HG03342 (cell line): ENCODE measurements around the gene PLA2G3.

Experiments used
- ATAC-seq: cut with Tn5 transposase; IDR thresholded peaks from one replicate; pipeline ENCODE4 v1.9.1; 2021; ENCODE audit warnings: mild to moderate bottlenecking, moderate library complexity; ENCODE audit not compliant: unreplicated experiment

PLA2G3 gene

DNA sequence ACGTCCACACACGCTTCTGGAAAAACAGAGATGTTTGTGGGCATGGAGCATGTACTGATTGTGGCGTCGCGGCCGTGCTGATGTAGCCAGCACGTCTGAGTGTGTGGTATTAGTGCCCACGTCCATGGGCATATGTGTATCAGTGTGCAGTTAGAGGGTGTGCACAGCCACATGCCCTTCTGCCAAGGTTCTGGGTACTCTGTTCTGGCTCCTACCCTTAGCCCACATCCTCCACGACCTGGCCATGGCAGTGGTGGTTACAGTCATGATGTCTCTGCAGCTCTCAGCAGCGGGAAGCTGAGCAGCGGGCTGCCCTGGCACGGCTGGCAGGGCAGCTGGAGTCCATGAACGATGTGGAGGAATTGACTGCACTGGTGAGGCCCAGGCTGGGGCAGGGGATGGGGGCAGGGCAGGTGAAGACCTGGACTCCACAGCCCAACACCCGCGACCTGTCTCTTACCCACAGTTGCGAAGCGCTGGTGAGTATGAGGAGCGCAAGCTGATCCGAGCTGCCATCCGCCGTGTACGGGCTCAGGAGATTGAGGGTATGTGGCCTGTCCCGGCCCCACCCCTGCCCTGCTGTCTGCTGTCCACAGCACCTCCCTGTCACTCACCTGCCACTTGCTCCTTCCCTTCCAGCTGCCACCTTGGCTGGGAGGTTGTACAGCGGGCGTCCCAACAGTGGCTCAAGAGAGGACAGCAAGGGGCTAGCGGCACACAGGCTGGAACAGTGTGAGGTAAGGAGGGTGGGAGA lies 51.9 kb downstream of the PLA2G3 start:
- ATAC-seq = no peak

DNA sequence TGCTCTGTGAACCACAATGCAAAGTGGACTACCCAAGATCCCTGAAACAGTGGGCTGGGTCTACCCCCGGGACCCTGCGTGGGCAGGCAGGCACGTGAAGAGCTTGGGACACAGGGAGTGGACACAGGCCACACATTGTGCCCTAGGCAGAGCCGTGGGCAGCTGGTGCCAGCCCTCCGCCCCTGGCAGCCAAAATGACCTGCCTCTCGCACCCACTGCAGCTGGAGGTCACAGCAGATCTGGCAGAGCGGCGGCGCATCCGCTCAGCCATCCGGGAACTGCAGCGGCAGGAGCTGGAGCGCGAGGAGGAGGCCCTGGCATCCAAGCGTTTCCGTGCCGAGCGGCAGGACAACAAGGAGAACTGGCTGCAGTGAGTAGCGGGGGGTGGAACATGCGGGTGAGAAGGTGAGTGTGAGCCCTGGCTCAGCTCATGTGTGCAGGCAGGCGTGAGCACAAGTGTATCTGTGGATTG lies 52.5 kb downstream of the PLA2G3 start:
- ATAC-seq = no peak

DNA sequence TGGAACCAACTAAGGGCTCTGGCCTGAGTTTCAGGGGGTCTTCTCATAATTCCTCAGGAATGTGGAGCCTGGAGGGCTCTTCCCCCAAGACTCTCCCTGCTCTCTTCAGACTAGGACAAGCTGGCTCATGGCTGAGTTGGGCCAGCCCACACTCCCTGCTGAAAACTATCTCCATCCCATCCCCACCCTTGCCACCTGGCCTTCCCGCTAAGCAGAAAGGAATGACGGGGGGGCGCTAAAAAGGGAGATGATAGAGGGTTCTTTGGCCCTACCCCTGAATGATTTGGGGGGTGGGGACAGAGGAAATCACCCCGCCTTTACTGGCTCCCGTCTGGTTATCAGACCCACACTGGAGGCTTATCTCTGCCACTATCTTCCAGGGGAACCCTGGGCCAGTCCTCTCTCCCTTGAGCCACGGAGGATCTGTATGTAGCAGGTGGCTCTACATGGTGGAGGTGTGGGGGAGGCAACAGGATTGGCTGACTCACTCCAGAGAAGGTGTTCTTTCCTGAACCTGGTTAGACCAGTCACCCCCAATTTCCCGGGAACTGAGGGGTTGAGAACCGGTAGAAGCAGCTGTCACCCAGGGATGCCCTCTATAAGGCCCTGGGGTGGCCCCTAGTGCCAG lies 53.5 kb downstream of the PLA2G3 start:
- no peak for ATAC-seq

DNA sequence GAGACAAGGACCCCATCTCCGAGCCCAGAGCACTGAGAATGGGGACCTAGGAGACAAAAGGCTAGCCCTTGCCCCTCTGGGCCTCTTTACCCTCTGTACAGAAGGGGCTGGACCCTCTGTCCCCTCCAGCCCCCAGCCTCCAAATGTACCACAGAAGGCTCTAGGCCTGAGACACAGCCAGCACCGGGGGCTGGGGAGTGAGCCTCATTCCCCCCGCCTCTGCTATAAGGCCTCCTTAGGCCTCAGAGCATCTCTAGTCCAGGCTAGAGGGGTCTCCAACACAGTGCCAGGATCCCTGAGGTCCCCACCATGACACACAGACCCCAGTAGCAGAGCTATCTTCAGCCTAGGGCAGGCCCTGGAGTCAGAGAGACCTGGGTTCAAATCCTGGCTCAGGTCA lies 54.4 kb downstream of the PLA2G3 start:
- ATAC-seq = no peak

DNA sequence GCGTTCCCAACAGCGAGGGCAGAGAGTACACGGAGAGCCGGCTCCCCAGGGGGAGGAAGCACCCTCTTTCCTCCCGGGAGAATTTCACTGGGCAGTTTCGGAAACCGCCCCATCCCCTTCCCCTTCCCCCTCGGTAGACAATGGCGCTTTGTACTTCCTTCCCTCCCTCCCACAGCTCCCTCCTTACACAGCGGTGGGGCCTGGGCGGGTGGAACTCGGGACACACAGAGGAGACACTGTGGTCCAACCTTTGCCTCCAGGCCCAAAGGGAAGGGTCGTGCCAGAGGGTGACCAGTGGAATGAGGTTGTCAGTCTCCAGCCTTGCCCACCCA lies 54.8 kb downstream of the PLA2G3 start:
- no peak for ATAC-seq

DNA sequence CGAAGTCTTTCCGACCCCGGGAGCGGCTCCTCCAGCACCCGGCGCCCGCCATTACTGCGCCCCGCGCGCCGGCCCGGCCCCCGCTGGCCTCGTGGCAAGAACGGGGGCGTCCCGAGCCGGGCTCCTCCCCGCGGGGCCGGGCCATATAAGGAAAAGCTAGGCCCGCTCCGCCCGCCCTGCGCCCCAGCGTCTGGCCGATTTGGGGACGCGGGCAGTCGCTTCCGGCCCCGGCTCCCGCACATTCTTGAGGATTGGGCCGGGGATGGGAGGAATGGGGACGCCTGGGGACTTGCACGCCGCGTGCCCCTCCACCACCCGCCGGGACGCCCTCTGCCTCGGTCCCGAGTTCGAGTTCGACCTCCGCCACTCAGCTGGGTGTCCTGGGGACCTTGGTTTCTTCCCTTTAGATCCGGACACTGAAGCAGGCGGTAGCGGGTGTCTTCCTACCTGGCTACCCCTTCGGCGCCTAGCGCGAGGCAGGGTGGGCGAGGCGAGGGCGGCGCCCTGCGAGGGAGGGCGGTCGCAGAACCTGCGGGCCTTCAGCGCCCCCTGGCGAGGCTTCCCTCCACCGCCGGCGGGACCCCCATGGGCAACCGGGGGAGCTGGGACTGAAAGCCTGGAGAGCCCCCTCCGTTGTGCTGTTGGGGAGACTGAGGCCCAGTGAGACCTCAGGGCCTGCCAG lies 55.4 kb downstream of the PLA2G3 start:
- peak; percentile 60 for ATAC-seq
